IMR-90 (cell line): ENCODE results near the gene GCC2. TPM values are rescaled to one million over a fixed set of nuclear protein-coding genes. Genes with fewer than 3 reads are reported as not detected.

ENCODE experiments used
- ATAC-seq: fragments of 200-7000 bp; cut with Tn5 transposase; 2 replicates; pipeline ENCODE4 v1.9.1; 2020; ENCODE audit warnings: low read depth, mild to moderate bottlenecking, moderate library complexity
- BruUV-seq: library from RNA; stranded (reverse); fragments of 400-500 nt; replicated peaks from 2 replicates; lab custom pipeline; 2021; lab: Mats Ljungman, UMichigan
- CTCF ChIA-PET: fragments of 300-600 bp; formaldehyde crosslinking; extraction: SDS; loops from one replicate; lab custom pipeline; 2021; ENCODE audit warnings: antibody characterized with exemption; lab: Yijun Ruan, JAX
- POLR2A ChIA-PET: fragments of 300-600 bp; sonication (Branson Sonifier 250); formaldehyde crosslinking; loops from one replicate; lab custom pipeline; 2022; ENCODE audit warnings: antibody characterized with exemption; ENCODE audit not compliant: unreplicated experiment; lab: Charles Lee
- DNase-seq: peaks from one replicate; pipeline ENCODE4 v3.0.0; 2013
- H2AFZ ChIP-seq: replicated peaks from 2 replicates; pipeline ENCODE3; 2013; ENCODE audit warnings: low read length, mild to moderate bottlenecking; ENCODE audit not compliant: poor library complexity
- H2AK5ac ChIP-seq: 2 replicates; pipeline ENCODE4 v1.6.1; 2013; ENCODE audit warnings: low read depth, low read length, inconsistent platforms
- H2AK9ac ChIP-seq: replicated peaks from 2 replicates; pipeline ENCODE3; 2013; ENCODE audit warnings: mild to moderate bottlenecking, low read depth, low read length, moderate library complexity; ENCODE audit not compliant: poor library complexity
- H2BK120ac ChIP-seq: 2 replicates; pipeline ENCODE4 v1.6.1; 2013; ENCODE audit warnings: low read depth, low read length, inconsistent platforms
- H2BK15ac ChIP-seq: 3 replicates; pipeline ENCODE4 v1.6.1; 2013; ENCODE audit warnings: low read depth, low read length, inconsistent platforms
- H2BK20ac ChIP-seq: 2 replicates; pipeline ENCODE4 v1.6.1; 2013; ENCODE audit warnings: low read depth, mild to moderate bottlenecking, inconsistent platforms, low read length, moderate library complexity
- H2BK5ac ChIP-seq: 2 replicates; pipeline ENCODE4 v1.6.1; 2013; ENCODE audit warnings: mild to moderate bottlenecking, low read depth, low read length, inconsistent platforms; ENCODE audit not compliant: poor library complexity, severe bottlenecking
- H3K14ac ChIP-seq: replicated peaks from 2 replicates; pipeline ENCODE4 v1.6.1; 2013; ENCODE audit warnings: low read depth, low read length, inconsistent platforms
- H3K18ac ChIP-seq: 2 replicates; pipeline ENCODE4 v1.6.1; 2013; ENCODE audit warnings: low read depth, low read length, control low read depth
- H3K23ac ChIP-seq: 2 replicates; pipeline ENCODE4 v1.6.1; 2013; ENCODE audit warnings: low read depth, low read length, inconsistent platforms
- H3K27ac ChIP-seq: 2 replicates; pipeline ENCODE4 v1.5.1; 2013; ENCODE audit warnings: mild to moderate bottlenecking, control low read depth, low read length; ENCODE audit not compliant: insufficient read depth
- H3K27me3 ChIP-seq: 2 replicates; pipeline ENCODE4 v1.6.1; 2013; ENCODE audit warnings: low read length; ENCODE audit not compliant: control insufficient read depth, insufficient read depth
- H3K36me3 ChIP-seq: 2 replicates; pipeline ENCODE4 v1.6.1; 2013; ENCODE audit warnings: low read length, mixed read lengths; ENCODE audit not compliant: control insufficient read depth, insufficient read depth
- H3K4ac ChIP-seq: 2 replicates; pipeline ENCODE4 v1.6.1; 2013; ENCODE audit warnings: low read depth, low read length, inconsistent platforms
- H3K4me1 ChIP-seq: 2 replicates; pipeline ENCODE4 v1.6.1; 2013; ENCODE audit warnings: low read length, mixed read lengths; ENCODE audit not compliant: control insufficient read depth, insufficient read depth
- H3K4me2 ChIP-seq: 2 replicates; pipeline ENCODE4 v1.6.1; 2013; ENCODE audit warnings: low read depth, mild to moderate bottlenecking, control low read depth, low read length, moderate library complexity
- H3K4me3 ChIP-seq: 2 replicates; pipeline ENCODE4 v1.5.1; 2013; ENCODE audit warnings: low read depth, mild to moderate bottlenecking, control low read depth, low read length, moderate library complexity; ENCODE audit not compliant: insufficient read depth
- H3K56ac ChIP-seq: 2 replicates; pipeline ENCODE4 v1.6.1; 2013; ENCODE audit warnings: low read length, inconsistent platforms; ENCODE audit not compliant: insufficient read depth; ENCODE audit errors: extremely low read depth
- H3K79me1 ChIP-seq, 2 experiments: 2 replicates each; pipeline ENCODE4 v1.6.1; 2013; ENCODE audit warnings: low read length in 2 of 2, inconsistent platforms in 1 of 2, low read depth in 1 of 2
- H3K9ac ChIP-seq: 2 replicates; pipeline ENCODE4 v1.6.1; 2013; ENCODE audit warnings: low read depth, low read length, control low read depth
- H3K9me1 ChIP-seq: 2 replicates; pipeline ENCODE4 v1.6.1; 2013; ENCODE audit warnings: low read length, inconsistent platforms; ENCODE audit not compliant: insufficient read depth
- H3K9me3 ChIP-seq: 2 replicates; pipeline ENCODE4 v1.6.1; 2013; ENCODE audit warnings: low read length; ENCODE audit not compliant: control insufficient read depth, insufficient read depth
- H4K20me1 ChIP-seq: 2 replicates; pipeline ENCODE4 v1.6.1; 2013; ENCODE audit warnings: low read length, inconsistent platforms; ENCODE audit not compliant: insufficient read depth
- H4K5ac ChIP-seq: 2 replicates; pipeline ENCODE4 v1.6.1; 2013; ENCODE audit warnings: mild to moderate bottlenecking, low read depth, low read length, control low read depth
- H4K8ac ChIP-seq, 2 experiments: 2 replicates each; pipeline ENCODE4 v1.6.1; 2013; ENCODE audit warnings: low read depth in 2 of 2, low read length in 2 of 2, control low read depth in 1 of 2, inconsistent platforms in 1 of 2
- H4K91ac ChIP-seq: 2 replicates; pipeline ENCODE4 v1.6.1; 2013; ENCODE audit warnings: low read depth, low read length, inconsistent platforms; ENCODE audit not compliant: insufficient read depth
- BHLHE40 ChIP-seq: fragments of 150-350 bp; IDR thresholded peaks from 2 replicates; pipeline ENCODE4 v1.6.1; 2016; ENCODE audit warnings: mild to moderate bottlenecking, low read depth, low read length
- CEBPB ChIP-seq: IDR thresholded peaks from 2 replicates; pipeline ENCODE4 v1.6.1; 2012; ENCODE audit warnings: low read depth, low read length, improper control_type of control experiment
- CHD1 ChIP-seq: IDR thresholded peaks from 2 replicates; pipeline ENCODE4 v1.6.1; 2012; ENCODE audit warnings: low read depth, low read length, improper control_type of control experiment
- CTCF ChIP-seq: conservative IDR thresholded peaks from 2 replicates; pipeline ENCODE4 v1.5.1; 2012; ENCODE audit warnings: mild to moderate bottlenecking, low read depth, low read length, improper control_type of control experiment
- ELK1 ChIP-seq: fragments of 150-350 bp; IDR thresholded peaks from 2 replicates; pipeline ENCODE4 v1.6.1; 2016; ENCODE audit warnings: low read depth, mild to moderate bottlenecking, low read length, moderate library complexity, borderline replicate concordance
- FOS ChIP-seq: fragments of 150-350 bp; IDR thresholded peaks from 2 replicates; pipeline ENCODE4 v1.6.1; 2016; ENCODE audit warnings: low read depth, low read length
- MAFK ChIP-seq: IDR thresholded peaks from 2 replicates; pipeline ENCODE4 v1.6.1; 2012; ENCODE audit warnings: low read depth, low read length, improper control_type of control experiment
- MAZ ChIP-seq: IDR thresholded peaks from 2 replicates; pipeline ENCODE4 v1.6.1; 2012; ENCODE audit warnings: low read depth, mild to moderate bottlenecking, low read length, improper control_type of control experiment, moderate library complexity, borderline replicate concordance
- MXI1 ChIP-seq: IDR thresholded peaks from 2 replicates; pipeline ENCODE4 v1.6.1; 2012; ENCODE audit warnings: low read depth, mild to moderate bottlenecking, low read length, moderate library complexity, borderline replicate concordance
- NFE2L2 ChIP-seq: fragments of 150-350 bp; IDR thresholded peaks from 2 replicates; pipeline ENCODE4 v1.6.1; 2016; ENCODE audit warnings: low read depth, mild to moderate bottlenecking, low read length
- POLR2A ChIP-seq: IDR thresholded peaks from 2 replicates; pipeline ENCODE4 v1.6.1; 2012; ENCODE audit warnings: mild to moderate bottlenecking, low read depth, low read length
- RAD21 ChIP-seq: IDR thresholded peaks from 2 replicates; pipeline ENCODE4 v1.6.1; 2012; ENCODE audit warnings: low read length, improper control_type of control experiment
- RCOR1 ChIP-seq: IDR thresholded peaks from 2 replicates; pipeline ENCODE4 v1.6.1; 2012; ENCODE audit warnings: mild to moderate bottlenecking, low read length, improper control_type of control experiment; ENCODE audit not compliant: insufficient replicate concordance
- SMC3 ChIP-seq: fragments of 150-350 bp; IDR thresholded peaks from 2 replicates; pipeline ENCODE4 v1.6.1; 2016; ENCODE audit warnings: low read depth, mild to moderate bottlenecking, antibody characterized with exemption, low read length, moderate library complexity
- USF2 ChIP-seq: fragments of 150-350 bp; IDR thresholded peaks from 2 replicates; pipeline ENCODE4 v1.6.1; 2017; ENCODE audit warnings: mild to moderate bottlenecking, antibody characterized with exemption, low read length, low read depth
- WGBS, 2 experiments: methylation state at CpG; one replicate each; pipeline versions ENCODE4 v1.1.5 to v1.1.7; 2013; ENCODE audit warnings: missing lambda C conversion rate in 2 of 2; ENCODE audit not compliant: insufficient read length in 1 of 2; ENCODE audit errors: extremely low coverage in 2 of 2; 5-methylcytosine and 5-hydroxymethylcytosine counted together
- dilution Hi-C: fragments of 300-500 bp; cut with HindIII; formaldehyde crosslinking; loops from one replicate; pipeline ENCODE4 v1.14.3; 2018; ENCODE audit warnings: low sequenced_read_pairs; ENCODE audit not compliant: unreplicated experiment
- in situ Hi-C: fragments of 300-500 bp; cut with MboI; formaldehyde crosslinking; loops from 3 replicates; pipeline ENCODE4 v1.14.3; 2019; ENCODE audit warnings: low sequenced_read_pairs, inconsistent platforms, mixed read lengths
- intact Hi-C: fragments of 100-400 bp; cut with micrococcal nuclease; formaldehyde crosslinking; loops from 2 replicates; pipeline ENCODE4 v1.10.0; 2022
- polyA plus RNA-seq, 3 experiments: library from polyadenylated mRNA; depleted of rRNA; stranded (reverse); fragments of >200 nt; gene quantifications; 2 replicates each; pipeline ENCODE4 v1.2.3, GENCODE V29; 2012; ENCODE audit warnings: low replicate concordance in 1 of 3
- total RNA-seq: library from RNA; depleted of rRNA; stranded (reverse); fragments of >200 nt; gene quantifications from 2 replicates; pipeline ENCODE4 v1.2.3, GENCODE V29; 2012

GCC2 gene
- total and polyA plus RNA-seq, 2 of the 4 experiments (the other 2 are of a cell fraction): 6.4 to 8.6 TPM

- peak overlapping the region; percentile 52; the same call in 1 of the 2 replicates for H3K9ac ChIP-seq
- peak overlapping the region; percentile 50 for H3K23ac ChIP-seq
- no CpG with 5 or more reads among the region's 7 CpGs for WGBS, 2 experiments
- H4K5ac ChIP-seq: no peak overlapping the region
- H2AK9ac ChIP-seq: no peak overlapping the region
- H2AK5ac ChIP-seq: no peak overlapping the region
- BruUV-seq: no TSS peak
- H3K4me2 ChIP-seq: peak overlapping the region; percentile 86
- peaks cover 14% of the 10 kb centered on the region for H3K4me1 ChIP-seq
- H3K9me1 ChIP-seq: peaks cover 31% of the 10 kb centered on the region
- H3K79me1 ChIP-seq: peaks cover 31 to 57% of the 10 kb centered on the region in 2 experiments
- peak overlapping the region; percentile 51 for H3K18ac ChIP-seq
- H2BK20ac ChIP-seq: peak overlapping the region; percentile 2; the same call in 1 of the 2 replicates
- dilution Hi-C loops (no loop called here), in situ Hi-C loops (no loop called here), intact Hi-C loops (no loop called here)
- ATAC-seq (peak; percentile 51), DNase-seq (no peak)
- H3K36me3 ChIP-seq: no peaks in the 10 kb centered on the region
- H3K9me3 ChIP-seq: no peaks in the 10 kb centered on the region
- H2AFZ ChIP-seq: no peak overlapping the region
- H3K27ac ChIP-seq: peak overlapping the region; percentile 75; the same call in 1 of the 2 replicates
- ChIA-PET CTCF (no interaction called here), POLR2A (no interaction called here)
- H3K4me3 ChIP-seq: no peak overlapping the region
- peaks cover 52% of the 10 kb centered on the region for H4K20me1 ChIP-seq
- no peak overlapping the region for H2BK120ac ChIP-seq
- H3K27me3 ChIP-seq: no peaks in the 10 kb centered on the region
- H2BK5ac ChIP-seq: peak overlapping the region; percentile 32
- no peak overlapping the region for H4K91ac ChIP-seq
- no peak overlapping the region for H2BK15ac ChIP-seq
- H4K8ac ChIP-seq: no peak overlapping the region
- peak overlapping the region; percentile 56; the same call in 1 of the 2 replicates for H3K14ac ChIP-seq
- peak overlapping the region; percentile 11; the same call in 1 of the 2 replicates for H3K4ac ChIP-seq
- H3K56ac ChIP-seq: no peak overlapping the region
- no peak for TF ChIP-seq RAD21
- TF ChIP-seq NFE2L2: no peak
- TF ChIP-seq USF2: no peak
- no peak for TF ChIP-seq BHLHE40
- TF ChIP-seq ELK1: no peak
- TF ChIP-seq MAZ: no peak
- TF ChIP-seq CTCF: no peak
- no peak for TF ChIP-seq MAFK
- TF ChIP-seq MXI1: no peak
- no peak for TF ChIP-seq SMC3
- no peak for TF ChIP-seq RCOR1
- no peak for TF ChIP-seq CHD1
- no peak for TF ChIP-seq CEBPB
- TF ChIP-seq FOS: no peak
- no peak for TF ChIP-seq POLR2A
These were observed 104.4 kb downstream of the GCC2 start for GRCh38 chr2:108553209-108553919.
